Measurements from ENCODE around the gene PDE9A.

- TF ChIP-seq SIN3A (IDR thresholded peaks at IDR 0.05; ENCODE audit: borderline replicate concordance, insufficient read depth, low read length), result no peak
- TF ChIP-seq TAF1 (IDR thresholded peaks at IDR 0.05; ENCODE audit: borderline replicate concordance, insufficient read depth, low read length), result no peak
Observed at GRCh38 chr21:42820616-42821465, 167.4 kb downstream of the PDE9A start.
